ENCODE results near the gene PRR7. TPM values are rescaled to one million over a fixed set of nuclear protein-coding genes. Genes with fewer than 3 reads are reported as not detected.

PRR7 gene
- total and polyA plus RNA-seq, 2 of the 13 experiments (the other 11 are each of a cell fraction or from before 2014, with no cell fraction given): 4.8 to 5.0 TPM

- TF ChIP-seq LRRFIP1 (CRISPR knock-in tag; conservative IDR thresholded peaks at IDR 0.05) (no peak), SPEN (CRISPR knock-in tag; IDR thresholded peaks at IDR 0.05; ENCODE audit: low read depth) (0 out of 2 replicates have a peak, but pooled peaks have one; percentile 2), PAXIP1 (CRISPR knock-in tag; conservative IDR thresholded peaks at IDR 0.05) (no peak), HNF1B (CRISPR knock-in tag; IDR thresholded peaks at IDR 0.05) (no peak), POLR2A (IDR thresholded peaks at IDR 0.05; ENCODE audit: insufficient read depth in 1 of 2, low read depth in 2 of 2, low read length in 2 of 2) (no peak), HMG20A (CRISPR knock-in tag; IDR thresholded peaks at IDR 0.05; ENCODE audit: borderline replicate concordance) (no peak), ATF4 (CRISPR knock-in tag; IDR thresholded peaks at IDR 0.05) (0 out of 4 replicates have a peak, but pooled peaks of 1 of the 2 experiments have one; percentile 4), NFE2 (CRISPR knock-in tag; IDR thresholded peaks at IDR 0.05) (no peak), ZNF775 (CRISPR knock-in tag; IDR thresholded peaks at IDR 0.05; ENCODE audit: borderline replicate concordance) (no peak), ZNF740 (CRISPR knock-in tag; IDR thresholded peaks at IDR 0.05) (no peak), ZKSCAN1 (IDR thresholded peaks at IDR 0.05; ENCODE audit: low read length) (no peak), CERS6 (CRISPR knock-in tag; IDR thresholded peaks at IDR 0.05) (no peak), EHMT2 (IDR thresholded peaks at IDR 0.05; ENCODE audit: borderline replicate concordance, low read depth, low read length) (no peak), THAP9 (CRISPR knock-in tag; IDR thresholded peaks at IDR 0.05; ENCODE audit: borderline replicate concordance) (no peak), EP300 (IDR thresholded peaks at IDR 0.05; ENCODE audit: low read depth in 2 of 2, low read length in 2 of 2) (no peak), EP300 (CRISPR knock-in tag; IDR thresholded peaks at IDR 0.05; ENCODE audit: borderline replicate concordance) (no peak)
Measured at GRCh38 chr5:177447066-177447610, 524 bp downstream of the PRR7 start (continued).

Measured in HepG2 (cell line).